Neural cell (in vitro differentiated cells): ENCODE data around the gene DNAH1. TPM values are rescaled to one million over a fixed set of nuclear protein-coding genes. Genes with fewer than 3 reads are reported as not detected.

Experiments used
- H2AFZ ChIP-seq: fragments of 200-600, 300-800 bp; sonication (generic), shearing (Covaris generic); 2 replicates; pipeline ENCODE4 v1.6.0; 2014; ENCODE audit warnings: low read depth, mild to moderate bottlenecking, antibody characterized with exemption, low read length, moderate library complexity
- H3F3A ChIP-seq: fragments of 200-600 bp; shearing (Covaris generic); 2 replicates; pipeline ENCODE4 v1.6.1; 2016; ENCODE audit warnings: mild to moderate bottlenecking, moderate library complexity, mixed read lengths, antibody characterized with exemption, low read length; ENCODE audit not compliant: insufficient read depth, poor library complexity, severe bottlenecking
- H3K27ac ChIP-seq: fragments of 200-600, 300-800 bp; sonication (generic), shearing (Covaris generic); 2 replicates; pipeline ENCODE4 v1.5.1; 2014; ENCODE audit warnings: mild to moderate bottlenecking, low read length, moderate library complexity
- H3K27me3 ChIP-seq: fragments of 300-800, 200-600 bp; sonication (generic), shearing (Covaris generic); 2 replicates; pipeline ENCODE4 v1.6.0; 2014; ENCODE audit warnings: mild to moderate bottlenecking, low read depth, low read length, moderate library complexity; ENCODE audit not compliant: insufficient read depth
- H3K36me3 ChIP-seq: fragments of 300-800, 200-600 bp; sonication (generic), shearing (Covaris generic); 2 replicates; pipeline ENCODE4 v1.5.1; 2014; ENCODE audit warnings: mild to moderate bottlenecking, antibody characterized with exemption, low read length, moderate library complexity; ENCODE audit not compliant: insufficient read depth
- H3K4me2 ChIP-seq: fragments of 300-800, 200-600 bp; sonication (generic), shearing (Covaris generic); 2 replicates; pipeline ENCODE4 v1.6.0; 2014; ENCODE audit warnings: mild to moderate bottlenecking, low read length
- H3K4me3 ChIP-seq: fragments of 300-800, 200-600 bp; sonication (generic), shearing (Covaris generic); 2 replicates; pipeline ENCODE4 v1.5.1; 2014; ENCODE audit warnings: mild to moderate bottlenecking, low read length, moderate library complexity
- H3K79me2 ChIP-seq: fragments of 200-600 bp; shearing (Covaris generic); replicated peaks from 2 replicates; pipeline ENCODE4 v1.6.0; 2014; ENCODE audit warnings: mild to moderate bottlenecking, low read length, moderate library complexity; ENCODE audit not compliant: insufficient read depth
- H3K9ac ChIP-seq: fragments of 300-800, 200-600 bp; sonication (generic), shearing (Covaris generic); 2 replicates; pipeline ENCODE4 v1.6.1; 2016; ENCODE audit warnings: mild to moderate bottlenecking, low read length, mixed read lengths
- H3K9me2 ChIP-seq: fragments of 200-600 bp; shearing (Covaris generic); 2 replicates; pipeline ENCODE4 v1.6.1; 2016; ENCODE audit warnings: mild to moderate bottlenecking, low read length, mixed read lengths; ENCODE audit not compliant: insufficient read depth
- H3K9me3 ChIP-seq: fragments of 200-600, 300-800 bp; sonication (generic), shearing (Covaris generic); 2 replicates; pipeline ENCODE4 v1.6.1; 2016; ENCODE audit warnings: mild to moderate bottlenecking, mixed run types, low read length, moderate library complexity, mixed read lengths
- H4K20me1 ChIP-seq: fragments of 200-600 bp; shearing (Covaris generic); 2 replicates; pipeline ENCODE4 v1.6.1; 2016; ENCODE audit warnings: mild to moderate bottlenecking, mixed run types; ENCODE audit not compliant: insufficient read depth
- EP300 ChIP-seq: fragments of 450-650 bp; conservative IDR thresholded peaks from 2 replicates; pipeline ENCODE4 v1.6.1; 2014; ENCODE audit warnings: antibody characterized with exemption, mild to moderate bottlenecking, moderate library complexity; ENCODE audit not compliant: poor library complexity, severe bottlenecking
- EZH2 ChIP-seq: fragments of 200-600, 300-800 bp; shearing (Covaris generic), sonication (generic); IDR thresholded peaks from 2 replicates; pipeline ENCODE4 v1.6.1; 2014; ENCODE audit warnings: antibody characterized with exemption, low read length, borderline replicate concordance, mild to moderate bottlenecking; ENCODE audit not compliant: insufficient read depth, poor library complexity, severe bottlenecking
- MXI1 ChIP-seq: fragments of 450-650 bp; conservative IDR thresholded peaks from 2 replicates; pipeline ENCODE4 v1.6.1; 2014; ENCODE audit warnings: antibody characterized with exemption, mild to moderate bottlenecking; ENCODE audit not compliant: poor library complexity, severe bottlenecking
- POLR2AphosphoS5 ChIP-seq: IDR thresholded peaks from 2 replicates; pipeline ENCODE4 v1.6.1; 2012
- RAD21 ChIP-seq: fragments of 450-650 bp; conservative IDR thresholded peaks from 2 replicates; pipeline ENCODE4 v1.6.1; 2014; ENCODE audit warnings: antibody characterized with exemption, mild to moderate bottlenecking, moderate library complexity
- SMC3 ChIP-seq: fragments of 450-650 bp; conservative IDR thresholded peaks from 2 replicates; pipeline ENCODE4 v1.6.1; 2014; ENCODE audit warnings: antibody characterized with exemption, mild to moderate bottlenecking, moderate library complexity; ENCODE audit not compliant: poor library complexity
- TAF1 ChIP-seq: IDR thresholded peaks from 2 replicates; pipeline ENCODE4 v1.6.1; 2012; ENCODE audit warnings: low read depth
- polyA plus RNA-seq: library from polyadenylated mRNA; depleted of rRNA; stranded (reverse); fragments of >200 nt; gene quantifications from 2 replicates; pipeline ENCODE4 v1.2.3, GENCODE V29; 2014
- TF ChIP-seq, protein P1 (sequence below): IDR thresholded peaks from 2 replicates; pipeline ENCODE4 v1.6.1; 2012; ENCODE audit warnings: borderline replicate concordance
- TF ChIP-seq, protein P2 (sequence below): fragments of 450-650 bp; IDR thresholded peaks from 2 replicates; pipeline ENCODE4 v1.5.1; 2014; ENCODE audit warnings: antibody characterized with exemption, mild to moderate bottlenecking, moderate library complexity; ENCODE audit not compliant: poor library complexity, severe bottlenecking

Gene DNAH1
- polyA plus RNA-seq, 1 donor from 2014 or later = 5.4 TPM

GRCh38 chr3:52277972-52278509, 38.1 kb upstream of the DNAH1 start:
- no peaks in the 10 kb centered on the region for H3K36me3 ChIP-seq
- no peak overlapping the region for H2AFZ ChIP-seq
- peak overlapping the region; percentile 97 for H3K9ac ChIP-seq
- H4K20me1 ChIP-seq = peaks cover 8% of the 10 kb centered on the region
- peak overlapping the region; percentile 72 for H3K4me3 ChIP-seq
- no peaks in the 10 kb centered on the region for H3K9me2 ChIP-seq
- H3K27ac ChIP-seq = peak overlapping the region; percentile 93
- H3K79me2 ChIP-seq = peaks cover 51% of the 10 kb centered on the region
- no peaks in the 10 kb centered on the region for H3K27me3 ChIP-seq
- H3K9me3 ChIP-seq = no peaks in the 10 kb centered on the region
- no peak for TF ChIP-seq POLR2AphosphoS5
- TF ChIP-seq EP300 = no peak
- no peak for TF ChIP-seq TAF1
- TF ChIP-seq, protein P1, sequence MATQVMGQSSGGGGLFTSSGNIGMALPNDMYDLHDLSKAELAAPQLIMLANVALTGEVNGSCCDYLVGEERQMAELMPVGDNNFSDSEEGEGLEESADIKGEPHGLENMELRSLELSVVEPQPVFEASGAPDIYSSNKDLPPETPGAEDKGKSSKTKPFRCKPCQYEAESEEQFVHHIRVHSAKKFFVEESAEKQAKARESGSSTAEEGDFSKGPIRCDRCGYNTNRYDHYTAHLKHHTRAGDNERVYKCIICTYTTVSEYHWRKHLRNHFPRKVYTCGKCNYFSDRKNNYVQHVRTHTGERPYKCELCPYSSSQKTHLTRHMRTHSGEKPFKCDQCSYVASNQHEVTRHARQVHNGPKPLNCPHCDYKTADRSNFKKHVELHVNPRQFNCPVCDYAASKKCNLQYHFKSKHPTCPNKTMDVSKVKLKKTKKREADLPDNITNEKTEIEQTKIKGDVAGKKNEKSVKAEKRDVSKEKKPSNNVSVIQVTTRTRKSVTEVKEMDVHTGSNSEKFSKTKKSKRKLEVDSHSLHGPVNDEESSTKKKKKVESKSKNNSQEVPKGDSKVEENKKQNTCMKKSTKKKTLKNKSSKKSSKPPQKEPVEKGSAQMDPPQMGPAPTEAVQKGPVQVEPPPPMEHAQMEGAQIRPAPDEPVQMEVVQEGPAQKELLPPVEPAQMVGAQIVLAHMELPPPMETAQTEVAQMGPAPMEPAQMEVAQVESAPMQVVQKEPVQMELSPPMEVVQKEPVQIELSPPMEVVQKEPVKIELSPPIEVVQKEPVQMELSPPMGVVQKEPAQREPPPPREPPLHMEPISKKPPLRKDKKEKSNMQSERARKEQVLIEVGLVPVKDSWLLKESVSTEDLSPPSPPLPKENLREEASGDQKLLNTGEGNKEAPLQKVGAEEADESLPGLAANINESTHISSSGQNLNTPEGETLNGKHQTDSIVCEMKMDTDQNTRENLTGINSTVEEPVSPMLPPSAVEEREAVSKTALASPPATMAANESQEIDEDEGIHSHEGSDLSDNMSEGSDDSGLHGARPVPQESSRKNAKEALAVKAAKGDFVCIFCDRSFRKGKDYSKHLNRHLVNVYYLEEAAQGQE = peak; percentile 3
- TF ChIP-seq, protein P2, sequence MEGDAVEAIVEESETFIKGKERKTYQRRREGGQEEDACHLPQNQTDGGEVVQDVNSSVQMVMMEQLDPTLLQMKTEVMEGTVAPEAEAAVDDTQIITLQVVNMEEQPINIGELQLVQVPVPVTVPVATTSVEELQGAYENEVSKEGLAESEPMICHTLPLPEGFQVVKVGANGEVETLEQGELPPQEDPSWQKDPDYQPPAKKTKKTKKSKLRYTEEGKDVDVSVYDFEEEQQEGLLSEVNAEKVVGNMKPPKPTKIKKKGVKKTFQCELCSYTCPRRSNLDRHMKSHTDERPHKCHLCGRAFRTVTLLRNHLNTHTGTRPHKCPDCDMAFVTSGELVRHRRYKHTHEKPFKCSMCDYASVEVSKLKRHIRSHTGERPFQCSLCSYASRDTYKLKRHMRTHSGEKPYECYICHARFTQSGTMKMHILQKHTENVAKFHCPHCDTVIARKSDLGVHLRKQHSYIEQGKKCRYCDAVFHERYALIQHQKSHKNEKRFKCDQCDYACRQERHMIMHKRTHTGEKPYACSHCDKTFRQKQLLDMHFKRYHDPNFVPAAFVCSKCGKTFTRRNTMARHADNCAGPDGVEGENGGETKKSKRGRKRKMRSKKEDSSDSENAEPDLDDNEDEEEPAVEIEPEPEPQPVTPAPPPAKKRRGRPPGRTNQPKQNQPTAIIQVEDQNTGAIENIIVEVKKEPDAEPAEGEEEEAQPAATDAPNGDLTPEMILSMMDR = peak; percentile 52
- TF ChIP-seq EZH2 = no peak
- TF ChIP-seq MXI1 = peak; percentile 25
- peak; percentile 43 for TF ChIP-seq SMC3
- no peak for TF ChIP-seq RAD21
- H3F3A ChIP-seq = no peaks in the 10 kb centered on the region
- H3K4me2 ChIP-seq = peak overlapping the region; percentile 75

DNA sequence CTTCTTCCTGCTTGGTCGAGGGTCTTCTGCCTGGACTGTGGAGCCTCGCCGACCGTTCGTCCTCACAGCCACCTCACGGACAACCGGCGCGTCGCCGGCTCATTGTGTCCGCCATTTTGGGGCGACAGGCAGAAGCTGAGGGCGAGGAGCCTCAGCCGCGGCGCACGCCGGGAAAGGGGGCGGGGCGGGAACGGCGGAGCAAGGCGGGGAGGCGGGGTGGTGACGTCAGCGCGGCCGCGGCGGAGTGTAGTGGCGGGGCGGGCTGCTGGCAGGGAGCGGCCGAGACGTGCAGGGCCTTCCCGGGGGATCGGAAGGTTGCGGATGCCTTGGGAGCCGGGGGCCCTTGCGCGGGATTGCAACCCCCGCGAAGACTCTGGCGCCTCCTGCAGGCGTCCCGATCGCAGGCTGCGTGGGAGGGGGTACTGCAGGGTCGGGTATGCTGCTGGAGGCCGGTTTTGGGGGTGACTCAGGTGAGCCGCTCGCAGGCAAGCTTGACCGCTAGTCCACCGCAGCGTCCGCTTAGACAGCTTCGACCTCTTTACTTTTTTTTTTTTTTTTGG, 37.5 kb upstream of the DNAH1 start, which contains the start of gene WDR82:
WDR82 (minus strand) TSS at position 140 of the 560 bp plus-strand sequence. CDS start 288 bp downstream, outside the sequence.
- Histone ChIP-seq H3K4me3 (peak within 1 kb of the TSS; percentile 72), H3K27me3 (no peaks in the 10 kb centered on the region), H3K79me2 (peaks cover 45% of the 10 kb centered on the region), H3K36me3 (no peaks in the 10 kb centered on the region), H3F3A (no peaks in the 10 kb centered on the region), H4K20me1 (peaks cover 8% of the 10 kb centered on the region), H3K9me3 (no peaks in the 10 kb centered on the region), H2AFZ (peak within 1 kb of the TSS; percentile 83), H3K9ac (peak within 1 kb of the TSS; percentile 97), H3K9me2 (no peaks in the 10 kb centered on the region), H3K27ac (peak within 1 kb of the TSS; percentile 93), H3K4me2 (peak within 1 kb of the TSS; percentile 75)
- TF ChIP-seq RAD21 (peak; percentile 53), MXI1 (peak; percentile 62), POLR2AphosphoS5 (peak; percentile 98), EP300 (peak; percentile 37), TAF1 (peak; percentile 100), SMC3 (peak; percentile 55), EZH2 (no peak)
- TF ChIP-seq, protein P1 = peak; percentile 96
- TF ChIP-seq, protein P2 = peak; percentile 81
